ENCODE data around the gene SDC3. TPM values are rescaled to one million over a fixed set of nuclear protein-coding genes. Genes with fewer than 3 reads are reported as not detected.

The SDC3 gene
- total and polyA plus RNA-seq, 10 of the 15 experiments (the other 5 are each of a cell fraction or from before 2014, with no cell fraction given), result under 0.01 to 0.46 (median 0.07) TPM; not detected in 2

GRCh38 chr1:30908316-30908695 is 252 bp downstream of the SDC3 start:
- Histone ChIP-seq H3K4me3 (no peak overlapping the region), H3K36me3 (ENCODE audit: control insufficient read depth in 2 of 2, insufficient read depth in 2 of 2, low read length in 1 of 2) (no peaks in the 10 kb centered on the region), H3K27ac (ENCODE audit: control insufficient read depth, insufficient read depth) (no peak overlapping the region), H3K27me3 (replicated peaks in 1 of 2; ENCODE audit: control insufficient read depth in 2 of 2, insufficient read depth in 2 of 2, low read length in 1 of 2) (peaks cover 16% of the 10 kb centered on the region in 2 experiments), H3K4me2 (ENCODE audit: control insufficient read depth, insufficient read depth) (no peak overlapping the region), H3K9me3 (replicated peaks; ENCODE audit: control insufficient read depth, insufficient read depth, low read length) (no peaks in the 10 kb centered on the region), H3K4me1 (ENCODE audit: control insufficient read depth, insufficient read depth, low read length) (no peaks in the 10 kb centered on the region), H3K9ac (ENCODE audit: control insufficient read depth, insufficient read depth, low read length) (no peak overlapping the region), H3K79me2 (ENCODE audit: control insufficient read depth, insufficient read depth, low read length) (no peaks in the 10 kb centered on the region), H2AFZ (ENCODE audit: control insufficient read depth, low read depth, low read length) (no peak overlapping the region), H4K20me1 (ENCODE audit: control insufficient read depth, insufficient read depth) (no peaks in the 10 kb centered on the region)
- ChIA-PET CTCF (no interaction called here), RAD21 (ENCODE audit: unreplicated experiment) (interaction anchor here (0.6 kb wide), 1 partner anchor 125 kb away, joined by 3 read pairs; no protein-coding TSS in a partner anchor), POLR2A (no interaction called here), SMC1A (ENCODE audit: uncharacterized antibody, unreplicated experiment) (no interaction called here)
- WGBS (ENCODE audit: insufficient coverage, insufficient replicate concordance, low lambda C conversion rate, missing lambda C conversion rate), result no CpG with 5 or more reads among the region's 69 CpGs
- in situ Hi-C loops (cut with MboI), result no loop called here
- no TSS peak for BruUV-seq (replicated peaks)
- no peak for ATAC-seq
- intact Hi-C loops (cut with micrococcal nuclease; ENCODE audit: unreplicated experiment), result no loop called here
- no peak for FAIRE-seq
- DNase-seq (ENCODE audit: low read depth, low spot score), result no peak
- TF ChIP-seq PKNOX1 (IDR thresholded peaks at IDR 0.05) (no peak), USF1 (IDR thresholded peaks at IDR 0.05; ENCODE audit: borderline replicate concordance, extremely low read length, insufficient read depth, low read depth, low read length) (no peak), SUZ12 (IDR thresholded peaks at IDR 0.05; ENCODE audit: unreplicated experiment) (no peak), CUX1 (IDR thresholded peaks at IDR 0.05; ENCODE audit: insufficient replicate concordance, low read depth, low read length) (no peak), ZNF384 (IDR thresholded peaks at IDR 0.05; ENCODE audit: borderline replicate concordance, low read depth, low read length) (no peak), EZH2 (IDR thresholded peaks at IDR 0.05; ENCODE audit: borderline replicate concordance, control insufficient read depth, low read depth, low read length) (no peak), PBX3 (IDR thresholded peaks at IDR 0.05; ENCODE audit: insufficient replicate concordance, low read depth, low read length) (no peak), NR2F1 (conservative IDR thresholded peaks at IDR 0.05) (no peak), PAX8 (IDR thresholded peaks at IDR 0.05) (no peak), DPF2 (IDR thresholded peaks at IDR 0.05) (no peak), ZZZ3 (IDR thresholded peaks at IDR 0.05; ENCODE audit: control insufficient read depth, insufficient read length, low read depth) (no peak), HSF1 (IDR thresholded peaks at IDR 0.05; ENCODE audit: low read depth, low read length) (no peak), NRF1 (conservative IDR thresholded peaks at IDR 0.05; ENCODE audit: low read depth, low read length) (no peak), ZNF622 (IDR thresholded peaks at IDR 0.05) (no peak)
